ENCODE measurements around the gene ATP13A1. TPM values are rescaled to one million over a fixed set of nuclear protein-coding genes. Genes with fewer than 3 reads are reported as not detected.

ATP13A1 gene
- total and polyA plus RNA-seq, 2 of the 8 experiments (the other 6 are each of a cell fraction or from before 2014, with no cell fraction given): 33.0 to 64.2 TPM

DNA sequence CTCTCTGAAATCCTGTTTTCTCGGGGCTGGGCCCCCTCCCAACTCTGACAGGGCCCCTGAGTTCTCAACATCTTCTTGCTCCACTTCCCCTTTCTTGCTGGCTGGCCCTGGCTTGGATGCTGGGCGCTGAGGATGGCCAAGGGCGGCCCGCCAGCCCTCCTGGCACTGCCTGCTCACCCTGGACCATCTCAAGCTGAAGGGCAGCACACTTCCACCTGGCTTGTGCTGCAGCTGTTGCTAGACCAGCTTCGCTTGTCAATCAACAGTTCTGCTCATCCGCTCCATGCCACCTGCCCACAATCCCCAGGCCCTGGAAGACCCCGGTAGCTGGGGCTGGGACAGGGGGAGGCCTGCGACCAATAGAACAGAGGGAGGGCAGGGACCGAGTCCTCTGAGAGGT lies 13.1 kb downstream of the ATP13A1 start (continued):
- TF ChIP-seq RNF2 (IDR thresholded peaks at IDR 0.05; ENCODE audit: borderline replicate concordance, low read depth, low read length, missing control alignments, poor library complexity, severe bottlenecking): no peak
- no peak for TF ChIP-seq TEAD4 (IDR thresholded peaks at IDR 0.05; ENCODE audit: low read depth, low read length)
- no peak for TF ChIP-seq SIRT6 (IDR thresholded peaks at IDR 0.05; ENCODE audit: low read length)
- no peak for TF ChIP-seq CTBP2 (IDR thresholded peaks at IDR 0.05; ENCODE audit: borderline replicate concordance, insufficient read depth, insufficient read length, low read length)
- TF ChIP-seq SAP30 (IDR thresholded peaks at IDR 0.05; ENCODE audit: insufficient read depth, insufficient replicate concordance, low read length): no peak
- no peak for TF ChIP-seq MAX (IDR thresholded peaks at IDR 0.05)
